NK-92 (cell line): ENCODE measurements around the gene MDM1.

Experiments used
- DNase-seq: peaks from one replicate; lab custom pipeline; 2025; ENCODE audit not compliant: unreplicated experiment; lab: John Stamatoyannopoulos, UW

MDM1 gene

DNA sequence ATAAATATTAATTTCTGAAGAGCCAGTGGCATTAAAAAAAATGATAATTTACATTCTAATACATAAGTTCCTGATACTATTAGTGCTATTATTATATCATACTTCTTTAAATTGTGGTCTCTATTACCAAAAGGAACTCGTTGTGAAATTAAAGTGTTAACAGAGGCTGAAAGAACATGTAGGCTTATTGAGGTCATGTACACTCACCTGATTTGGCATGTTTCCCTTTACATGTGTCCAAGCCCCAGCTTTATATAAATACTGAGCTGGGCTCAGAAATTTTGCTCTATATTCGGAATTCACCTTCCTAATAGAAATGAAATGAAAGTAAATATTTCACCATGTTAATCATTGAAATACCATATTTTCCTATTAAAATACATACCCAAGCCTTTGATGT lies 11.0 kb downstream of the MDM1 start:
- DNase-seq = no peak

DNA sequence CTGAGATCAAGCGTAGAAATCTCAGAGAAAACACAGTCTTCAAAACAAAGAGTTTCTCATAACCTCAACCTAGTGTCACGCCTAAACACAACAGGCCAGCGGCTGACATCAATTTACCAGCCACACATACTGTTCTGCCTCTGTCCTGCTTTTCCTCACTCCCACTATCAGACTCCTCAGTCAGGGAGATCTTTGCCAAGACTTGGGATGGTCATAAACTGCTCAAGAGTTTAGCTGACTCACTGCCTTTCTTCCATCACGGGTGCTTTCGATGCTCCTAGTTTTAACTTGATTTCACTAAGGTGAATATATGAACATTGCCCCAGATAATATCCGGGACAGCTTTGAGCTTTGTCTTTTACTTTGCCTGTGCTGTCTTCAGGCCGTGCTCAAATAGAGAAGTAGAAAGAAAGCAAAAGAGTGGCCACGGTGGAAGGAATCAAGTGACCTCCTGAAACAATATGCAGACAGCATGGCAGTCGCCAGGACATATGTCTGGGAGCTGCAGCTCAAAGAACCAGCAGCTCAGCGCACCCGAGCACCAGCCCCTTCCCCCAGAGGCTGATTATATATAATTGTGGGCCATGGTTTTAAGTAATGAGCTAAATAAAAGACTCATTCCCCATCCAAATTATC lies 12.1 kb downstream of the MDM1 start:
- DNase-seq = no peak

DNA sequence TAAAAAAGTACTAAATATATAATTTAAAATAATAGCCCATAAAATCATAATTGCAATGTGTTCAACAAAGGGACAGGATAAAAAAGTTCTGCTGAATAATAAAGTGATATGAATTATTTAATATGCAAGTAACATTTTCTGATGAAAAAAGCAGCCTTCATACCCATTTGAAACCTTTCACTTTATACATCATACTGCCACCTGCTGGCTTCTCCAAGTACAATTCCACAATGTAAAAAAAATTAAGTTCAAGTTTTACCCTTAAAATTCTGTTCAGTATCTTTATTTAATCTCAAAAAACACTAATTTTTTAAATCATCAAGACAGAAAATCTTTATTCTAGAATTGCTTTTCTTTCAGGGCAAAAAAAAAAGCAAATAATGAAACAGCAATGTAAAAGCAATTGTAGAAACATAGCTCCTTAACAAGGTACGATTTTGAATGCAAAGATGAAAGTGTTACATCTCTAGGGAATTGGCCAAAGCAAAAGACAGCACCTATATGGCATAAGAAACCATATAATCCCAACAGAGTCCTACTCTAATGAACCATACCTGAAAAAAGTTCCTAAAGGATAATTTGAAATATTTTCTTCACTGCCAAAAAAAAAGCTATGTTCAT lies 15.0 kb downstream of the MDM1 start:
- no peak for DNase-seq

DNA sequence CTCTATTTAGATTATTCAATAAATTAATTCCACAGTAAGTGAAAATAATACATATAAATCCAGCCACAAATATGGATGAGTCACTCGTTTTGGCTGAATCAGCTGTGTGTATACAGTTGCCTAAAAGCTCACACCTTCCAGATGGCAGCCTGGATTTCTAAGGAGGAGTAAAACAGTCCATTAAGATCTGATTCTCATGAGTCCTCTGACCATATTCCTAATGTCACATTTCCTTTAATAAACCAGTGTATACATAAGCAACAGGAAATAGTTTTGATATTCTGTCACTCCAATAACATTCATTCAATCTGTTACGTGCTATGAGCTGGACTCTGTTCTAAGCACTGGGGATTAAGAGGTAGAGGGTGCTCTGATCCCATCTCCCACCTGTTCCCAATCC lies 21.8 kb downstream of the MDM1 start:
- no peak for DNase-seq

DNA sequence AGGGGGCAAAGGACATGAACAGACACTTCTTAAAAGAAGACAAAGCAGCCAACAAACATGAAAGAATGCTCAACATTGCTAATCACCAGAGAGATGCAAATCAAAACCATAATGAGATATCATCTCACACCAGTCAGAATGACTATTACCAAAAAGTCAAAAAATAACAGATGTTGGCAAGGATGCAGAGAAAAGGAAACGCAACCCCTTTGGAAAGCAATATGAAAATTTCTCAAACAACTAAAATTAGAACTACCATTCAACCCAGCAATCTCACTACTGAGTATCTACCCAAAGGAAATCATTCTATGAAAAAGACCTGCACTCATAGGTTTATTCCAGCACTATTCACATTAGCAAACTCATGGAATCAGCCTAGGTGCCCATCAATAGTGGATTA lies 25.6 kb downstream of the MDM1 start:
- no peak for DNase-seq

DNA sequence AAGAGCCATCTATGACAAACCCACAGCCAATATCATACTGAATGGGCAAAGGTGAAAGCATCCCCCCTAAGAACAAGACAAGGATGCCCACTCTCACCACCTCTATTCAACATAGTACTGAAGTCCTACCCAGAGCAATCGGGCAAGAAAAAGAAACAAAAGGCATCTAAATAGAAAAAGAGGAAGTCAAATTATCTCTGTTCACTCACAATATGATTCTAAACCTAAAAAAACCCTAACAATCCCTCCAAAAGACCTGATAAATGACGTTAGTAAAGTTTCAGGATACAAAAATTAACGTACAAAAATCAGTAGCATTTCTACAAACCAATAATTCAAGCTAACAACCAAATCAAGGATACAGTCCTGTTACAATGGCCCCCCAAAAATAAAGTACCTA lies 26.9 kb downstream of the MDM1 start:
- DNase-seq = no peak

DNA sequence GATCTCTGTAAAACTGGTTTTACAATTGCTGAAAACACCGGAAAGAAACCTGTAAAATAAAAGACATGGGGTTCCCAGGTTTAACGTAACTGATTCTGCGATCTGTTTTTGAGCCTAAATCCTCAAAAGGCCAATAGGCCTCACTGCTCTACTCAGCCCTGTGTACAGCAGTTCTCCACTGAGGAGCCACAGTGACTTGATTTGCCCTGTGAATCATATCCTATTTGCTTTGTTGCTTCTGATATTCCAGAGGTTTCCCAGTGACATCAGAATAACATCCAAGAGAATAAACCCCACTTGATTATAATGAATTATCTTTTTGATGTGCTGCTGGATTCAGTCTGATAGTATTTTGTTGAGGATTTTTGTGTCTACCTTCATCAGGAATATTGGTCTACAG lies 27.5 kb downstream of the MDM1 start:
- DNase-seq = no peak

DNA sequence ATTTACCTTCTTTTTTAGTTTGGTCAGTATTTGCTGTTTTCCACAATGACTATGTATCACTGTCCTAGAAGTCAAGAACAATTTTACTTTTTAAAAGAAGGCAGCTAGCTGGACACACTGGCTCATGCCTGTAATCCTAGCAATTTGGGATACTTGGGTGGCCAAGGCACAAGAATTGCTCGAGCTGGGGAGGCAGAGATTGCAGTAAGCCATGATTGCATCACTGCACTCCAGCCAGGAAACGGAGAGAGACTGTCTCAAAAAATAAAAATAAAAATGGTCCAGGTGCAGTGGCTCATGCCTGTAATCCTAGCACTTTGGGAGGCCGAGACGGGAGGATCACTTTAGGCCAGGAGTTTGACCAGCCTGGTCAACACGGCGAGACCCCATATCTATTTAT lies 28.3 kb downstream of the MDM1 start:
- no peak for DNase-seq

DNA sequence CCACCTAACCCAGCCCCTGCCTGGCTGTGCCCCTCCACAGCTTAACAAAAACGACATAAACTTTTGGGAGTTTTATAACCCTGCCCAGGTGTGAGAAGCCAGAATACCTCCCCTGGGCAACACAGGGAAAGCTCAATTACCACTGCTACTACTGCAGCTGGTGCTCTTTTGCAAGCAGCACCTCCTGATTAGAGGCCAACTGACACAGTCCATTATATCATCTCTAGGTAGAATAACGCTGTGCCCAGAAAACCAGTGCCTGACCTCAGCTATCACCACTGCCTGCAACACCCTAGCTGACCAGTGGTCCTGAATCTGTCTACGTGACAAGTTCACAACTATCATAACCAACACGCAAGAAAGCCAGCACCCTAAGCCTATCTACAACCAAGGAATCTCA lies 34.2 kb downstream of the MDM1 start:
- no peak for DNase-seq

DNA sequence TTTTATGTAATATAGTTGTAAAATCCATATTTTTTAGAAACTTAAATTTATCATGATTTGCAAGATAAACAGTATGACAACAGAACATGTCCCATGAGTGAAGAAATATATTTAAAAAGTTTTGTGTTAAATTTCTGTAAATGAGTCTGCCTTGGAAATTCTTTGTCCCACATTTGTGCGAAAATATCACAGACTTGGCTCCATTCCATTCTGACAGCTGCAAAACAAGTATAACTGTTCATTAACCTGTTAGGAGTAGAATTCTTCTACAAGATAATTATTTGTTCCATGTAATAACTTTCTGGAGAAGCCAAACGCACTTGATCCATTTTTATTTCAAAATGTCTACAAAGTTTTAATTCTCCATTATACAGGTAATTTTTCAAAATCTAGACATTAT lies 37.9 kb downstream of the MDM1 start:
- no peak for DNase-seq

DNA sequence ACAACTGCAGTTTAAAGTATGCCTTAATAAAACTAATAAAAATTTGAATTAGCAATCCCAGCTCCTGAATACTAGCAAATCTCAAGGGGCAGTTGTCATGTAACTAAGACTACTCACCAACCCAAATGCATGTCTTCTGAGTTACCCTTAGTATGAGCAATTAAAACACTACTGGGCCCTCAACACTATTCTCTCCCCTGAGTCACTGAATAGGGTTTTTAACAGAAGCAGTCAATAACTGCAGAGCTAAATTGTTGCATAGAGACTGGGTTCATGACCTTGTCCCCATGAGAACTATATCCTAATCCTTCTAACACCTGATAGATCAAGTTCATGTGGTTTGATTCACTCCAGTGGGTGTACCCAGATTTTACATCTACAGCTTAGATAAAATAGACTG lies 38.8 kb downstream of the MDM1 start:
- DNase-seq = no peak

DNA sequence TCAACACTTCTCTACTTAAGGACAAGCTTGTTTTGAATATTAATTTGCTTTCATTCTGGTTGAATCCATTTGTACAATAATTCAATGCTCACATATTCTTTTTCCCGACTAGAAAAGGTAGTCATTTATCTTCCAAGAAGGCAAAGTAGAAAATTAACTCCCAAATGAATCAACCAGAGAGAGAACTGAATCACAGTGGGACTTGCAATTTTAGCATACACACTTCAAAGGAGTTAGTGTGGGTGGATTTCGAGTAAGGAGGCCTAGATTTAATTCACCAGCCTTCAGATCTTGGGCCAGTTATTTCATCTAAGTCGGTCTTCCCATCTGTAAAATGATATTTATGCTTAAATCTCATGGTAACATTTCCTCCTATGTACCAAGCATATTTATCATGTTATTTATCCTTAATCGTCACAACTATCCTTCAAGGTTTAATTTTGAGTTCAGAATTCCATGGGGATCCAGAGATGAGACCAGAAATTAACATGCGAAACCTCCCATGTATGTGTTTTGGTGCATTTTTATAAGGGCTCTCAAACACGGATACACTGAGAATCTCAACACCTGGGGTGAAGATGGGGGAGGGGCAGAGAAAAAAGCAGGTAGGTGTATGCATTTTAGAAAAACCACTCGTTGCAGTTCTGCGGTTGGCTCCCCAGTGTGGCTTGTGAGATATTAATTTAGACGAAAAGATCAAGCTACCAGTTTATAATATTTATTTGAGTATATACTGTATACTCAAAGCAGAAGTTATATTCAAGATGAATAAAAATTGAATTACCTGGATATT lies 39.8 kb downstream of the MDM1 start:
- no peak for DNase-seq

DNA sequence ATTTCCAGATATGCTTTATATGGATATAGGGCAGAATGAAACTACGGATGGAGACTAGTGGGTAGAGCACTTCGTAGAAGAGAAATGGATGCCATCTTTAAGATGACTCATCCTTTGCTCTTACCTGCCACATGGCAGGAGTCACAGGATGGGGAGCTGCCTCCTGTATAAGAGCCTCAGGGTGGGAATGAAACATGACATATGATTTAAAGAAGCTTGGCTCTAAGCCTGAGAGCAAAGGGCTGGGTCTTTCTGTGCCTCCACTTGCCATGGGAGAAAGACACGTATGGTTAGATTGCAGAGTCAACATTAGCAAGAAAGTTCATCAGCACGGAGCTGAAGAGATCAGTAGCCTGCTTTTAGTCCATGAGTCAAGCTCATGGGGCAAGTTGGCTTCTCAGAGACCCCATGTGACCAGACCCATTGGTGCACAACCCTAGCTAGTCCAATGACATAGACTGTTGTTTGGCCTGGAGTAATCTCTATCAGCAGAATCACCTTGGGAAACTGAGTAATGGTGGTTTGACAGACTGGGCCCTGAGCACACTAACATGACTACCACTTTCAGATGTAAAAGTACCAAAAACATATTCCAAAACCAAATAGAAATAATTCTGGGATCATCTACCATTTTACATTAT lies 40.6 kb downstream of the MDM1 start:
- DNase-seq = no peak

DNA sequence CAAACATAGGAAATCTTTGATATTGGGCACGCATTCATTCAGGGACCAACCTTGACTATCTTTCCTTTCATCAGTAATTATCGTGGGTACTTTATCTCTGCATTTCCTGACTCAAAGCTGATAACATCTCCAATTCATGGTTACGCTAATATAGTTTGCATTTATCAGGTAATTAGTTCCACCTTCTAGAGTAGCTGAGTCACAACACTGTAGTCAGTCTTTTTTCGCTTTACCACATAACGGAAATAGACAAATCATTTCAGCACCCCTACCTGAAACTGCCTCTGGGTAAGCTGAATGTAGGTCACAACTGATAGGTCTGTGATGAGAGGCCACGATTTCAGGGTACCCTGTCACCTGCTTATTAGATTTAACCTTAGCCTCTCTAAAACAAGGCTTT lies 42.0 kb downstream of the MDM1 start:
- no peak for DNase-seq

DNA sequence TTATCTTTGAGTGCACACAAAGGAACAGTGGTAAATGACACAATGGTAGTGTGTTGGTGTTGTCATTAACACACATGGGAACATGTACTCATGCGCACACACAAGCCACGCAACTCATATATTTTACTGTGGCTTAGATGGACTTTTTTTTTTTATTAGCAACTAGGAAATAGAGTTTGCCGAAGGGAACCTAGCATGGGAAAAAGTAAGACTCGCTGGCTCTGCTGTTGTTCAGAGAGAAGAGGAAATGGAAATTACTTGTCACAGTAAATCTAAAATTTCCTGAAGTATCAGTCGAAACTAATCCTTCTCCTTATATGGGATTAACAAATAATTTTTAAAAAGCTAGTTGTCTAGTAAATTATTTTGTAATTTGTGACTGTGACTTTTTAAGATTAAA lies 45.1 kb downstream of the MDM1 start:
- DNase-seq = no peak

DNA sequence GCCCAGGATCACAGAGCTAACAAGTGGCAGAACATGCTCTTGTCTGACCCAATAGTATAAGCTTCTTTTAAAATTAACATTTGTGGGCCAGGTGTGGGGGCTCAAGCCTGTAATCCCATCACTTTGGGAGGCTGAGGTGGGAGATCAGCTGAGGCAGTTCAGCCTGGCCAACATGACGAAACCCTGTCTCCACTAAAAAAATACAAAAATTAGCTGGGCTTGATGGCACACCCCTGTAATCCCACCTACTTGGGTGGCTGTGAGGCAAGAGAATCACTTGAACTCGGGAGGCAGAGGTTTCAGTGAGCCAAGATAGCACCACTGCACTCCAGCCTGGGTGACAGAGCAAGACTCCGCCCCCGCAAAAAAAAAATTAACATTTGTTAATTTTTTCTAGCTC lies 45.8 kb downstream of the MDM1 start:
- no peak for DNase-seq

DNA sequence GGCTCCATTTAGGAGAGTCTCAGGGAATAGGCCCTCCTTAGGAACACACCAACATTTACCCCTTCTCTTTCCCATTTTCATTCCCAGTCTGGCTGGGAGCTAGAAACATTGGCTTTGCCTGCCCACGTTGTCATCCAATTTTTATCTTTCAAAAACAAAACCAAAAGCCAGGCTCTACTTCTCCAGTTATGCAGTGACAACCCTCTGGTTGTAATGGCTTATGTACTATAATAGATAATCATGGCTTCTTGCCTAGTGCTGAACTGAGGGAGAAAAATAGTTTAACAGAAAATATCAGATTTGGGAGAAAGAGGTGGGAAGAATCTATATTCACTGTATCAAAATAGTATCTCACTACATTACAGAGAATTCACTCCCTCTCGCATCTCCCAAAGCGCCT lies 46.6 kb downstream of the MDM1 start:
- no peak for DNase-seq

DNA sequence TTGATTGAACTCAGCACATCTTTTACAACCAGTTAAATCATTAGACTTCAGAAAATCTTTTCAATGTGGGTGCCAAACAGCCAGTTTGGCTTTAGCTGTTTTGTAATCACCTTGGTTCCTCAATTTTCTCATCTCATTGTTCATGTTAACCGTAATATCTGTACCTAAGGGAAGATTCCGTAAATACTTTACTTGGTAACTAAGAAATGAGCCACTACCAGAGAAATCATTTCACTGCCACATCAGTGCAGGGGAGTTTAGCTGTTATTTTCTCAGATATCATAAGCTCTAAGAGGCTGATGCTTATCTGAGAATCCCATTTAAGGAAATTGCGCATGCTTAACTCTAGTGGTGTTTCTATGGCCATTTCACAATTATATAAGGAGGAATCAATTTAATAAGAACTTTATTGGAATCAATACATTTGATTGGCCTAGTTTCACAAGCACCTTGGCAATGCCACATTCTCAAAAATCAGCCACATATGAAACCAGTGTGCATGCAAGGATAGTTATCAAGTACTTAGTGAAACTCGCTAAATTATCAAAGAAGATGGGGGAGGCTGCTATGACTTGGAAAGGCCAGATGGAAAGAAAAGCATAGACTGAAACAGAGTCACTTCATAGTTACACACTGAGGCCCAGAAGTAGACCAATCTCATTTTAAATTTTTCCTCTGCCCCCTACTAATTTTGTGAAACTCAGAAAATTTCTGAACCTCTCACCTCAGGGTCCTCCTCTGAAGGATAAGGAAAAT lies 50.7 kb downstream of the MDM1 start:
- DNase-seq = no peak

DNA sequence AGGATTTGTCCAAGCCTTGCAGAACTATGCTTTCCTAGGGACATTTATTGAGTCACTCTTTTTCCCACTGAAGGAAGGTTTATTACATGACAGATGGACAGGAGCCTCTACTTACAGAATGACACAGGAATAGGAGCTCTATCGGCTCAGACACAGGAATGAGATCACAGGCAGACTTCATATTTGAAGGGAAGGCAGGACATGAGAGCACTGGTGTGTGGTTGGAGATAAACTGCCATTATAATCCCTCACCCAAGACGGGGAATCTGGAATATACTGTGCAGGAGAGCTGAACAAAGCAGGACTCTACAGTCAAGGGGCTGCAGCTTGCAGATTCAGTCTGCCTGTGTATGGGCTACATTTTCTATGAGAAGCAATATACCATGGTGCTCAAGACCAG lies 51.9 kb downstream of the MDM1 start:
- DNase-seq = no peak

DNA sequence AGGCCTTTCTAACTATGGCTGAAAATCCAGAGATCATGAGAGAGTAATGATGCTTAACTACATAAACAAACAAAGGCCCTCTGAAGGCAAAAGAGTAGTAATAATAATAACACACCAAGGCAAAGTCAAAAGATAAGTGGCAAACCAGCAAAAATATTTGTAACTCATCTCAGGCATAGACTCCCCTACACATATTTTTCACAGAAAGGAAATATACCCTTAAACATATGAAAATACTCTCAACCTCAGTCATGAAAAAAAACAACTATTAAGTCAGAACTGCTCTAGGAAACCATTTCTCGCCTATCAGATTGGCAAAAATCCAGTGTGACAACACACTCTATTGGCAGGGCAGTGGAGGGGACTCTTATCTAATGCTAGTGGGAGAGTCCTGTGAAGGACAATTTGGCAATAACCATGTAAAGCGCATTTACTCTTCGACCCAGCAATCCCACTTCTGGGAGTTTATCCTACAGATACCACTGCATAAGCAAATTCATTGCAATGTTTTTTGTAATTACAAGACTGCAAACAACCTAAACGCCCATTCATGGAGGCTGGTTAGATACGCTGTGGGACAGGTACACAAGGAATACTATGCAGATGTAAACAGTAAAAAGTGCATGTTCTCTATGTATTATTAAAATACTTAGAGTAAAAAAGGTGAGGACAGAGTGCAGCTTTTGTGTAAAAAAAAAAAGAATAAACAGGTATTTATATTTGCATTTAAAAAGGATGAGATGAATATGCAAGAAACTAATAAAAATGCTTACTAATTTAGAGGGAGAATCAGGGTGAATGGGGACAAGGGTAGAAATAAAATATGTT lies 52.7 kb downstream of the MDM1 start:
- DNase-seq = no peak
